Adrenal gland (tissue), 12 donors: ENCODE data around the gene ANXA7. TPM values are rescaled to one million over a fixed set of nuclear protein-coding genes. Genes with fewer than 3 reads are reported as not detected.

ENCODE experiments used
- DNase-seq, 7 donors: peaks; one replicate each; pipeline ENCODE4 v3.0.0-alpha.2; 2019 to 2020
- H3K27ac ChIP-seq, 5 donors: fragments of 200-600 bp; sonication (generic) in 4 of 5; 1 replicate in 3 of 5; 2 replicates in 2 of 5; pipeline versions ENCODE4 v1.5.1 to v1.8.0; 2016 to 2020; ENCODE audit warnings: mild to moderate bottlenecking in 1 of 5
- H3K27me3 ChIP-seq: fragments of 200-600 bp; 2 replicates; pipeline ENCODE4 v1.8.0; 2021
- H3K36me3 ChIP-seq, 2 donors: fragments of 200-600 bp; replicated peaks in 1 of 2; 1 replicate in 1 of 2; 2 replicates in 1 of 2; pipeline versions ENCODE4 v1.5.1 to v1.8.0; 2018 to 2022
- H3K4me1 ChIP-seq, 2 donors: fragments of 200-600 bp; replicated peaks in 1 of 2; 1 replicate in 1 of 2; 2 replicates in 1 of 2; pipeline versions ENCODE4 v1.5.1 to v1.8.0; 2018 to 2021
- H3K4me3 ChIP-seq, 4 donors: fragments of 200-600 bp; sonication (generic) in 3 of 4; one replicate each; pipeline ENCODE4 v1.5.1; 2016 to 2018
- H3K9me3 ChIP-seq, 3 donors: fragments of 200-600 bp; sonication (generic) in 1 of 3; replicated peaks in 1 of 3; 1 replicate in 2 of 3; 2 replicates in 1 of 3; pipeline versions ENCODE4 v1.5.1 to v1.8.0; 2016 to 2021
- CTCF ChIP-seq, 6 experiments: fragments of 450-650 bp in 4 of 6; fragments of 200-600 bp in 2 of 6; sonication (generic) in 1 of 6; IDR thresholded peaks; 1 replicate in 5 of 6; 2 replicates in 1 of 6; pipeline versions ENCODE4 v1.5.1 to v1.8.0; 2016 to 2021; ENCODE audit warnings: antibody characterized with exemption in 6 of 6, mild to moderate bottlenecking in 2 of 6, moderate library complexity in 1 of 6
- POLR2A ChIP-seq, 2 donors: fragments of 450-650 bp; IDR thresholded peaks; one replicate each; pipeline ENCODE4 v1.6.1; 2017; ENCODE audit warnings: antibody characterized with exemption in 2 of 2, mild to moderate bottlenecking in 2 of 2, moderate library complexity in 1 of 2
- WGBS, 4 donors: extraction: QIAGEN DNeasy Blood & Tissue Kit in 2 of 4; methylation state at CpG; one replicate each; pipeline versions ENCODE4 v1.1.5 to v1.1.7; 2013 to 2017; 5-methylcytosine and 5-hydroxymethylcytosine counted together
- intact Hi-C, 2 donors: fragments of 100-400 bp; cut with DNase I; formaldehyde crosslinking; loops; one replicate each; pipeline versions ENCODE4 v1.14.1 to v1.15.0; 2022 to 2023
- polyA plus RNA-seq, 3 donors: library from polyadenylated mRNA; stranded (reverse); fragments of 200-250 nt in 2 of 3; fragments of 350-450 nt in 1 of 3; fragmentation: Illumina TruSeq in 1 of 3; extraction: RNeasy Lipid Tissue Mini Kit (QIAGEN cat#74804) in 1 of 3; gene quantifications; one replicate each; pipeline ENCODE4 v1.2.3, GENCODE V29; 2013 to 2014
- total RNA-seq, 9 donors: library from RNA; depleted of rRNA in 4 of 9; stranded (reverse); fragments of >200 nt in 4 of 9; fragments of 120-200 nt in 1 of 9; fragmentation: NEBNext Ultra II Directional in 1 of 9; extraction: Animal tissue kit (Norgen Biotek cat#: 25700) in 1 of 9; gene quantifications; one replicate each; pipeline versions ENCODE4 v1.1.0 to v1.2.4, GENCODE V29; 2013 to 2023
- donor health status: healthy with polysubstance abuse.
- donor health status: Bipolar disorder and iron deficiency.
- donor health status: DM: yes; HTN: yes; CAD: no.
- donor health status: DM: no; HTN: no; CAD: no.
- donor health status: DM: no; HTN: no; CAD: no.
- donor health status: DM: yes; HTN: yes; CAD: no.

ANXA7 gene
- total and polyA plus RNA-seq, 12 donors: 43.4 to 196 (median 132) TPM

- peaks cover 0 to 23% of the 10 kb centered on the region in 2 donors for H3K36me3 ChIP-seq
- H3K4me1 ChIP-seq: peaks cover 3 to 8% of the 10 kb centered on the region in 2 donors
Measured at GRCh38 chr10:73444457-73444856, 30.6 kb upstream of the ANXA7 start.

GRCh38 chr10:73439605-73440312 lies 25.9 kb upstream of the ANXA7 start:
- intact Hi-C loops: no loop called here
- peaks cover 0 to 21% of the 10 kb centered on the region in 2 donors for H3K36me3 ChIP-seq
- no peaks in the 10 kb centered on the region for H3K9me3 ChIP-seq
- no peaks in the 10 kb centered on the region for H3K27me3 ChIP-seq
- no peak for DNase-seq
- H3K4me3 ChIP-seq: no peak overlapping the region
- WGBS, 4 donors: 43 to 62% (median 51%) methylated on average over 1 of the region's 1 CpG
- TF ChIP-seq CTCF (IDR thresholded peaks at IDR 0.05): no peak
- no peak for TF ChIP-seq POLR2A (IDR thresholded peaks at IDR 0.05)
- H3K27ac ChIP-seq: no peak overlapping the region
- H3K4me1 ChIP-seq: peaks cover 0 to 10% of the 10 kb centered on the region in 2 donors

More at GRCh38 chr10:73444457-73444856, 30.6 kb upstream of the ANXA7 start:
- Histone ChIP-seq H3K9me3 (no peaks in the 10 kb centered on the region), H3K27me3 (no peaks in the 10 kb centered on the region), H3K27ac (no peak overlapping the region), H3K4me3 (no peak overlapping the region)
- intact Hi-C loops: no loop called here
- TF ChIP-seq CTCF (IDR thresholded peaks at IDR 0.05) (no peak), POLR2A (IDR thresholded peaks at IDR 0.05) (no peak)
- DNase-seq: no peak
- 84 to 90% (median 88%) methylated on average over 1 of the region's 1 CpG for WGBS, 4 donors

- intact Hi-C loops: no loop called here
- no peak for DNase-seq
- TF ChIP-seq POLR2A (IDR thresholded peaks at IDR 0.05): no peak
- no peak for TF ChIP-seq CTCF (IDR thresholded peaks at IDR 0.05)
- H3K9me3 ChIP-seq: no peaks in the 10 kb centered on the region
- peaks cover 0 to 15% of the 10 kb centered on the region in 2 donors for H3K36me3 ChIP-seq
- 88 to 100% (median 94%) methylated on average over 1 of the region's 1 CpG for WGBS, 4 donors
- H3K4me3 ChIP-seq: no peak overlapping the region
- H3K27me3 ChIP-seq: no peaks in the 10 kb centered on the region
- peaks cover 0 to 10% of the 10 kb centered on the region in 2 donors for H3K4me1 ChIP-seq
- H3K27ac ChIP-seq: no peak overlapping the region
Measured at GRCh38 chr10:73439055-73439454, 25.2 kb upstream of the ANXA7 start.

- Histone ChIP-seq H3K27ac (no peak within 1 kb of the TSS), H3K4me3 (no peak within 1 kb of the TSS), H3K27me3 (no peaks in the 10 kb centered on the region), H3K9me3 (no peaks in the 10 kb centered on the region), H3K4me1 (no peaks in the 10 kb centered on the region), H3K36me3 (peaks cover 0 to 15% of the 10 kb centered on the region in 2 donors)
- no peak for DNase-seq
- intact Hi-C loops: no loop called here
- TF ChIP-seq POLR2A (IDR thresholded peaks at IDR 0.05): no peak
- TF ChIP-seq CTCF (IDR thresholded peaks at IDR 0.05): no peak
Measured at GRCh38 chr10:73433538-73433867, 19.6 kb upstream of the ANXA7 start, which contains the start of gene MSS51. Gene MSS51 (minus strand): TSS chr10:73433561. CDS start chr10:73428284, 5,277 bp downstream.
